HG02840 (cell line): ENCODE measurements around the gene KRTAP17-1.
"Not testable (repeated sequence)": the region's sequence is repeated elsewhere in the genome, so short reads cannot be mapped to it uniquely, and the experiment has no call there.

Source experiments
- ATAC-seq: cut with Tn5 transposase; IDR thresholded peaks from one replicate; pipeline ENCODE4 v1.9.1; 2021; ENCODE audit warnings: mild to moderate bottlenecking, moderate library complexity, moderate number of reproducible peaks; ENCODE audit not compliant: unreplicated experiment, low FRiP score

KRTAP17-1 gene

GRCh38 chr17:41308251-41308917, 7.1 kb downstream of the KRTAP17-1 start:
- no peak for ATAC-seq

GRCh38 chr17:41307647-41308046, 7.9 kb downstream of the KRTAP17-1 start:
- no peak for ATAC-seq

- ATAC-seq = no peak
These were observed 11.4 kb downstream of the KRTAP17-1 start for GRCh38 chr17:41304091-41304490.

GRCh38 chr17:41302981-41303380, 12.5 kb downstream of the KRTAP17-1 start:
- ATAC-seq = no peak

- no peak for ATAC-seq
These were observed 13.3 kb downstream of the KRTAP17-1 start, which contains the start of gene KRTAP29-1 for GRCh38 chr17:41301916-41302901. KRTAP29-1 (minus strand) TSS chr17:41302851; CDS start chr17:41302851, 0 bp downstream.

- ATAC-seq = no peak
These were observed 14.2 kb downstream of the KRTAP17-1 start for GRCh38 chr17:41301204-41301790.

GRCh38 chr17:41298458-41299135, 16.9 kb downstream of the KRTAP17-1 start:
- no peak for ATAC-seq

- ATAC-seq = no peak
These were observed 18.7 kb downstream of the KRTAP17-1 start for GRCh38 chr17:41296846-41297245.

- no peak for ATAC-seq
These were observed 21.5 kb downstream of the KRTAP17-1 start for GRCh38 chr17:41294016-41294415.

- no peak for ATAC-seq
These were observed 28.5 kb downstream of the KRTAP17-1 start for GRCh38 chr17:41287050-41287449.

- no peak for ATAC-seq
These were observed 31.0 kb downstream of the KRTAP17-1 start for GRCh38 chr17:41284546-41284945.

- no peak for ATAC-seq
These were observed 31.5 kb downstream of the KRTAP17-1 start for GRCh38 chr17:41284043-41284442.

GRCh38 chr17:41278176-41278955, 37.1 kb downstream of the KRTAP17-1 start:
- ATAC-seq = no peak

GRCh38 chr17:41275648-41276190, 39.8 kb downstream of the KRTAP17-1 start, which contains the start of gene KRTAP9-7:
KRTAP9-7 (plus strand) TSS chr17:41275698; CDS start chr17:41275698, 0 bp downstream.
- ATAC-seq = not testable (repeated sequence)

- ATAC-seq = no peak
These were observed 43.7 kb downstream of the KRTAP17-1 start for GRCh38 chr17:41271858-41272257.

- not testable (repeated sequence) for ATAC-seq
These were observed 44.2 kb downstream of the KRTAP17-1 start for GRCh38 chr17:41271323-41271722.

GRCh38 chr17:41267711-41268110, 47.8 kb downstream of the KRTAP17-1 start:
- ATAC-seq = no peak

GRCh38 chr17:41265078-41265477, 50.4 kb downstream of the KRTAP17-1 start, which contains the start of gene KRTAP9-6:
KRTAP9-6 (plus strand) TSS chr17:41265378; CDS start chr17:41265378, 0 bp downstream.
- no peak for ATAC-seq
